ENCODE results near the gene HILPDA.

The HILPDA gene

GRCh38 chr7:128443831-128444600 lies 11.7 kb upstream of the HILPDA start:
- no peak for TF ChIP-seq POLR2A (IDR thresholded peaks at IDR 0.05; ENCODE audit: low read depth, low read length)
- peak; percentile 61 for FAIRE-seq
- no peak for DNase-seq (ENCODE audit: insufficient read length, low spot score)

GRCh38 chr7:128446306-128446705 lies 9.4 kb upstream of the HILPDA start:
- DNase-seq (ENCODE audit: insufficient read length, low spot score) (no peak), FAIRE-seq (no peak)
- TF ChIP-seq POLR2A (IDR thresholded peaks at IDR 0.05; ENCODE audit: low read depth, low read length), result no peak
- no peak for TF ChIP-seq POLR2AphosphoS5 (IDR thresholded peaks at IDR 0.05; ENCODE audit: low read depth, low read length)
- no peak for TF ChIP-seq POU2F2 (IDR thresholded peaks at IDR 0.05; ENCODE audit: low read depth, low read length)
- no peak for TF ChIP-seq SPI1 (IDR thresholded peaks at IDR 0.05; ENCODE audit: low read depth, low read length)
- no peak for TF ChIP-seq PAX5 (IDR thresholded peaks at IDR 0.05; ENCODE audit: insufficient read depth, low read length, severe bottlenecking)

- FAIRE-seq (no peak), DNase-seq (ENCODE audit: insufficient read length, low spot score) (no peak)
- no peak for TF ChIP-seq POLR2A (IDR thresholded peaks at IDR 0.05; ENCODE audit: low read depth, low read length)
- no peak for TF ChIP-seq TAF1 (IDR thresholded peaks at IDR 0.05; ENCODE audit: low read depth, low read length)
- no peak for TF ChIP-seq POLR2AphosphoS5 (IDR thresholded peaks at IDR 0.05; ENCODE audit: low read depth, low read length)
- TF ChIP-seq PAX5 (IDR thresholded peaks at IDR 0.05; ENCODE audit: insufficient read depth, low read length, severe bottlenecking), result no peak
- TF ChIP-seq SPI1 (IDR thresholded peaks at IDR 0.05; ENCODE audit: low read depth, low read length), result no peak
- no peak for TF ChIP-seq POU2F2 (IDR thresholded peaks at IDR 0.05; ENCODE audit: low read depth, low read length)
Measured at GRCh38 chr7:128447941-128448564, 7.6 kb upstream of the HILPDA start.

DNA sequence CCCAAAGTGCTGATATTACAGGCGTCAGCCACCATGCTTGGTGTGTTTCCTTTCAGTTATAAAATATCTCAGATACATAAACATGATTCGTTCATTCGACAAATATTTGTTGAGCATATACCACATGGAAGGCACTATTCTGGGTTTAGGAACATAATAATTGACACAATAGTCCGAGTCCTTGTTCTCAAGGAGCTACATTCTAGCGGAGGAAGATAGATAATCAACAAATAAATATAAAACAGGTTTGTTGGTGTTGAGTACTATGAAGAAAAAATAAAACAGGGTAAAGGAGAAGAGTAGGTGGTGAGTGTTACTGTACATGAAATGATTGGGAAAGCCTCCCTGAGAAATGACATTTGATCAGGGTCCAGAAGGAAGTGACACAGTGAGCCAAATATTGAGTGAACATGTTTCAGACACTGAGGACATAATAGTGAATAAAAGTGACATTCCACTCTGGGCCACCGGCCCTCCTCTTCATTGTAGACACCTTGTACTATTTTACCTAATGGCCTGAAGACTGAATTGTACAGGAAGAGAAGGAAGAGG lies 6.9 kb upstream of the HILPDA start:
- DNase-seq (ENCODE audit: insufficient read length, low spot score) (no peak), FAIRE-seq (no peak)
- TF ChIP-seq TAF1 (IDR thresholded peaks at IDR 0.05; ENCODE audit: low read depth, low read length) (no peak), POLR2A (IDR thresholded peaks at IDR 0.05; ENCODE audit: low read depth, low read length) (no peak), PAX5 (IDR thresholded peaks at IDR 0.05; ENCODE audit: insufficient read depth, low read length, severe bottlenecking) (no peak), POU2F2 (IDR thresholded peaks at IDR 0.05; ENCODE audit: low read depth, low read length) (no peak), SPI1 (IDR thresholded peaks at IDR 0.05; ENCODE audit: low read depth, low read length) (no peak), POLR2AphosphoS5 (IDR thresholded peaks at IDR 0.05; ENCODE audit: low read depth, low read length) (no peak)

DNA sequence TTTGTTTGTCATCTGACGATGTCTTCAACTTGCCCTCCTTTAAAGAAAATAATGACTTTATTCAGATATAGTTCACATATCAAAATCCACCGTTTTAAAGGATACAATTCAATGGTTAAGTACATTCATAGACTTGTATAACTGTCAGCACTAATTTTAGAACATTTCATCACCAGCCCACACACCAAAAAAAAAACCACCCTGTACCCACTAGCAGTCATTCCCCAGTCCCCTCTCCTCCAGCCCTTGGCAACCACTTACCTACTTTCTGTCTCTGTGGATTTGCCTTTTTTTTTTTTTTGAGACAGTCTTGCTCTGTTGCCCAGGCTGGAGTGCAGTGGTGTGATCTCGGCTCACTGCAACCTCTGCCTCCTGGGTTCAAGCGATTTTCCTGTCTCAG lies 5.3 kb upstream of the HILPDA start:
- DNase-seq (ENCODE audit: insufficient read length, low spot score) (no peak), FAIRE-seq (no peak)
- no peak for TF ChIP-seq SPI1 (IDR thresholded peaks at IDR 0.05; ENCODE audit: low read depth, low read length)
- TF ChIP-seq POU2F2 (IDR thresholded peaks at IDR 0.05; ENCODE audit: low read depth, low read length), result no peak
- no peak for TF ChIP-seq TAF1 (IDR thresholded peaks at IDR 0.05; ENCODE audit: low read depth, low read length)
- TF ChIP-seq PAX5 (IDR thresholded peaks at IDR 0.05; ENCODE audit: insufficient read depth, low read length, severe bottlenecking), result no peak
- no peak for TF ChIP-seq POLR2AphosphoS5 (IDR thresholded peaks at IDR 0.05; ENCODE audit: low read depth, low read length)
- TF ChIP-seq POLR2A (IDR thresholded peaks at IDR 0.05; ENCODE audit: low read depth, low read length), result no peak

- TF ChIP-seq POLR2AphosphoS5 (IDR thresholded peaks at IDR 0.05; ENCODE audit: low read depth, low read length), result no peak
- no peak for TF ChIP-seq POU2F2 (IDR thresholded peaks at IDR 0.05; ENCODE audit: low read depth, low read length)
- TF ChIP-seq POLR2A (IDR thresholded peaks at IDR 0.05; ENCODE audit: low read depth, low read length), result no peak
- no peak for TF ChIP-seq PAX5 (IDR thresholded peaks at IDR 0.05; ENCODE audit: insufficient read depth, low read length, severe bottlenecking)
- no peak for TF ChIP-seq SPI1 (IDR thresholded peaks at IDR 0.05; ENCODE audit: low read depth, low read length)
- TF ChIP-seq TAF1 (IDR thresholded peaks at IDR 0.05; ENCODE audit: low read depth, low read length), result no peak
- FAIRE-seq (no peak), DNase-seq (ENCODE audit: insufficient read length, low spot score) (no peak)
Measured at GRCh38 chr7:128450913-128451312, 4.8 kb upstream of the HILPDA start.

DNA sequence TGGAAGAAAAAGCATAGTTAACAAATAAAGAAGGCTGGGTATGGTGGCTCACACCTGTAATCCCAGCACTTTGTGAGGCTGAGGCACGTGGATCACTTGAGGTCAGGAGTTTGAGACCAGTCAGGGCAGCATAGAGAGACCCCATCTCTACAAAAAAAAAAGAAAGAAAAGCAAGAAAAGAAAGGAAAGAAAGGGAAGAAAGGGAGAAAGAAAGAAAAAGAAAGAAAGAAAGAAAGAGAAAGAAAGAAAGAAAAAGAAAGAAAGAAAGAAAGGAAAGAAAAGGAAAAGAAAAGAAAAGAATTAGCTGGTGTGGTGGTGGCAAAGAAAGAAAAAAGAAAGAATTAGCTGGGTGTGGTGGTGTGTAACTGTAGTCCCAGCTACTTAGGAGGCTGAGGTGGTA lies 3.1 kb upstream of the HILPDA start:
- no peak for FAIRE-seq
- TF ChIP-seq POU2F2 (IDR thresholded peaks at IDR 0.05; ENCODE audit: low read depth, low read length) (no peak), TAF1 (IDR thresholded peaks at IDR 0.05; ENCODE audit: low read depth, low read length) (no peak), POLR2AphosphoS5 (IDR thresholded peaks at IDR 0.05; ENCODE audit: low read depth, low read length) (no peak), SPI1 (IDR thresholded peaks at IDR 0.05; ENCODE audit: low read depth, low read length) (no peak), PAX5 (IDR thresholded peaks at IDR 0.05; ENCODE audit: insufficient read depth, low read length, severe bottlenecking) (no peak), POLR2A (IDR thresholded peaks at IDR 0.05; ENCODE audit: low read depth, low read length) (no peak)

GRCh38 chr7:128453836-128454804 lies 1.6 kb upstream of the HILPDA start:
- TF ChIP-seq POLR2A (IDR thresholded peaks at IDR 0.05; ENCODE audit: low read depth, low read length), result no peak
- no peak for TF ChIP-seq POU2F2 (IDR thresholded peaks at IDR 0.05; ENCODE audit: low read depth, low read length)
- TF ChIP-seq SPI1 (IDR thresholded peaks at IDR 0.05; ENCODE audit: low read depth, low read length), result no peak
- TF ChIP-seq PAX5 (IDR thresholded peaks at IDR 0.05; ENCODE audit: insufficient read depth, low read length, severe bottlenecking), result no peak
- TF ChIP-seq TAF1 (IDR thresholded peaks at IDR 0.05; ENCODE audit: low read depth, low read length), result no peak
- no peak for TF ChIP-seq POLR2AphosphoS5 (IDR thresholded peaks at IDR 0.05; ENCODE audit: low read depth, low read length)
- DNase-seq (ENCODE audit: insufficient read length, low spot score), result no peak
- FAIRE-seq, result no peak

More for the DNA sequence above, 3.1 kb upstream of the HILPDA start:
- DNase-seq (ENCODE audit: insufficient read length, low spot score), result no peak

Measured in GM12891 (cell line).